Measurements from ENCODE around the gene C9orf78. TPM values are rescaled to one million over a fixed set of nuclear protein-coding genes. Genes with fewer than 3 reads are reported as not detected.
A peak's percentile ranks its signal among the peaks of the same experiment; 100 is the strongest.

C9orf78 gene
- total and polyA plus RNA-seq, 9 of the 15 experiments (the other 6 are each of a cell fraction or from before 2014, with no cell fraction given), result 94.6 to 266 (median 202) TPM

- TF ChIP-seq BMI1 (IDR thresholded peaks at IDR 0.05; ENCODE audit: low read length) (no peak), RBFOX2 (IDR thresholded peaks at IDR 0.05; ENCODE audit: low read depth, low read length) (no peak), MBD2 (IDR thresholded peaks at IDR 0.05; ENCODE audit: borderline replicate concordance, low read depth) (no peak), E2F3 (CRISPR knock-in tag; IDR thresholded peaks at IDR 0.05) (no peak), ZNF175 (CRISPR knock-in tag; IDR thresholded peaks at IDR 0.05; ENCODE audit: low read depth) (peak; percentile 69; the same call in 1 of the 2 replicates), SIX5 (IDR thresholded peaks at IDR 0.05; ENCODE audit: borderline replicate concordance in 1 of 2, insufficient read depth in 1 of 2, low read depth in 1 of 2, low read length in 2 of 2) (no peak), HDAC2 (IDR thresholded peaks at IDR 0.05) (0 out of 2 replicates have a peak, but pooled peaks have one; percentile 38), ZNF212 (CRISPR knock-in tag; IDR thresholded peaks at IDR 0.05) (no peak), ETV1 (tag; conservative IDR thresholded peaks at IDR 0.05; ENCODE audit: low read depth) (peak; percentile 72), MEF2A (IDR thresholded peaks at IDR 0.05; ENCODE audit: control insufficient read depth, low read depth, low read length) (0 out of 2 replicates have a peak, but pooled peaks have one; percentile 1), POLR2A (conservative IDR thresholded peaks at IDR 0.05) (peak; percentile 52; the same call in 1 of the 2 replicates), MAFF (IDR thresholded peaks at IDR 0.05; ENCODE audit: low read length) (peak; percentile 35; the same call in 1 of the 2 replicates), ZFPM2 (CRISPR knock-in tag; IDR thresholded peaks at IDR 0.05) (no peak), NBN (IDR thresholded peaks at IDR 0.05; ENCODE audit: low read depth) (no peak; the same call in 1 of the 2 replicates), NRF1 (conservative IDR thresholded peaks at IDR 0.05 in 1 of 2, IDR thresholded peaks at IDR 0.05 in 1 of 2) (peak; percentile 53 to 59; a peak in 3 of 4 replicates), BACH1 (tag; IDR thresholded peaks at IDR 0.05) (peak; percentile 82; the same call in 1 of the 2 replicates), SP1 (CRISPR knock-in tag; IDR thresholded peaks at IDR 0.05) (no peak; the same call in 1 of the 2 replicates), FOXA1 (IDR thresholded peaks at IDR 0.05; ENCODE audit: borderline replicate concordance) (no peak), MIER1 (IDR thresholded peaks at IDR 0.05; ENCODE audit: low read depth) (peak; percentile 7; the same call in 1 of the 2 replicates), BCOR (IDR thresholded peaks at IDR 0.05) (peak; percentile 93), MLX (CRISPR knock-in tag; conservative IDR thresholded peaks at IDR 0.05) (no peak), ZNF239 (CRISPR knock-in tag; IDR thresholded peaks at IDR 0.05) (peak; percentile 36; the same call in 1 of the 2 replicates), TBL1XR1 (IDR thresholded peaks at IDR 0.05; ENCODE audit: low read length in 2 of 2) (0 out of 4 replicates have a peak, but pooled peaks of 1 of the 2 experiments have one; percentile 27), FOXJ3 (CRISPR knock-in tag; IDR thresholded peaks at IDR 0.05) (no peak), MAFK (IDR thresholded peaks at IDR 0.05; ENCODE audit: low read length) (no peak), ATF7 (IDR thresholded peaks at IDR 0.05) (peak; percentile 51; the same call in 1 of the 2 replicates), GABPA (tag; conservative IDR thresholded peaks at IDR 0.05; ENCODE audit: low read depth) (no peak), ATF6 (CRISPR knock-in tag; IDR thresholded peaks at IDR 0.05) (peak; percentile 79; the same call in 1 of the 2 replicates), ZBTB7A (IDR thresholded peaks at IDR 0.05; ENCODE audit: borderline replicate concordance, control insufficient read depth, low read depth, low read length) (no peak), MED1 (CRISPR knock-in tag; IDR thresholded peaks at IDR 0.05; ENCODE audit: borderline replicate concordance) (no peak)
Observed at GRCh38 chr9:129838707-129839259, 3.7 kb upstream of the C9orf78 start (continued).
